GM23248 (cell line): ENCODE results near the gene L1TD1. TPM values are rescaled to one million over a fixed set of nuclear protein-coding genes. Genes with fewer than 3 reads are reported as not detected.

Experiments used
- DNase-seq: peaks from one replicate; pipeline ENCODE4 v3.0.0-alpha.2; 2015
- H2AFZ ChIP-seq: fragments of 200-600 bp; sonication (generic); 2 replicates; pipeline ENCODE4 v1.6.1; 2016; ENCODE audit warnings: antibody characterized with exemption
- H3F3A ChIP-seq: fragments of 200-600 bp; sonication (generic); 2 replicates; pipeline ENCODE4 v1.6.1; 2016; ENCODE audit warnings: mild to moderate bottlenecking, antibody characterized with exemption, mixed run types; ENCODE audit not compliant: insufficient read depth
- H3K27ac ChIP-seq: fragments of 200-600 bp; sonication (generic); 2 replicates; pipeline ENCODE4 v1.5.1; 2016; ENCODE audit warnings: mild to moderate bottlenecking
- H3K27me3 ChIP-seq: fragments of 200-600 bp; sonication (generic); replicated peaks from 2 replicates; pipeline ENCODE4 v1.6.1; 2016; ENCODE audit warnings: mild to moderate bottlenecking; ENCODE audit not compliant: insufficient read depth
- H3K36me3 ChIP-seq: fragments of 200-600 bp; sonication (generic); 2 replicates; pipeline ENCODE4 v1.6.1; 2016; ENCODE audit warnings: low read depth, mild to moderate bottlenecking
- H3K4me1 ChIP-seq: fragments of 200-600 bp; sonication (generic); 2 replicates; pipeline ENCODE4 v1.6.1; 2016; ENCODE audit warnings: mild to moderate bottlenecking; ENCODE audit not compliant: insufficient read depth
- H3K4me2 ChIP-seq: fragments of 200-600 bp; sonication (generic); one replicate; pipeline ENCODE4 v1.6.1; 2016; ENCODE audit warnings: mild to moderate bottlenecking; ENCODE audit not compliant: unreplicated experiment
- H3K4me3 ChIP-seq: fragments of 200-600 bp; sonication (generic); 2 replicates; pipeline ENCODE4 v1.5.1; 2016; ENCODE audit warnings: mild to moderate bottlenecking
- H3K79me2 ChIP-seq: fragments of 200-600 bp; sonication (generic); 2 replicates; pipeline ENCODE4 v1.6.1; 2016; ENCODE audit warnings: mild to moderate bottlenecking; ENCODE audit not compliant: insufficient read depth
- H3K9ac ChIP-seq: fragments of 200-600 bp; sonication (generic); 2 replicates; pipeline ENCODE4 v1.6.1; 2016; ENCODE audit warnings: mild to moderate bottlenecking
- H3K9me2 ChIP-seq: fragments of 200-600 bp; sonication (generic); 2 replicates; pipeline ENCODE4 v1.6.1; 2016; ENCODE audit warnings: mixed run types, mild to moderate bottlenecking, moderate library complexity; ENCODE audit not compliant: insufficient read depth
- H3K9me3 ChIP-seq: fragments of 200-600 bp; sonication (generic); one replicate; pipeline ENCODE4 v1.6.1; 2017; ENCODE audit warnings: low read depth
- H4K20me1 ChIP-seq: fragments of 200-600 bp; sonication (generic); 2 replicates; pipeline ENCODE4 v1.6.0; 2016; ENCODE audit not compliant: insufficient read depth
- EZH2 ChIP-seq: fragments of 200-600 bp; sonication (generic); IDR thresholded peaks from 2 replicates; pipeline ENCODE4 v1.6.1; 2018; ENCODE audit warnings: antibody characterized with exemption, mild to moderate bottlenecking; ENCODE audit not compliant: insufficient read depth, poor library complexity, severe bottlenecking
- EZH2phosphoT487 ChIP-seq: fragments of 200-600 bp; sonication (generic); IDR thresholded peaks from 2 replicates; pipeline ENCODE4 v1.6.1; 2018; ENCODE audit warnings: antibody characterized with exemption, moderate library complexity, mild to moderate bottlenecking, low read depth; ENCODE audit not compliant: insufficient read depth
- WGBS, 2 experiments: methylation state at CpG; one replicate each; pipeline ENCODE4 v1.1.6; 2015 to 2017; ENCODE audit warnings: low lambda C conversion rate in 2 of 2, low coverage in 1 of 2; ENCODE audit errors: missing lambda C conversion rate in 2 of 2; 5-methylcytosine and 5-hydroxymethylcytosine counted together
- in situ Hi-C: fragments of 300-500 bp; cut with MboI; formaldehyde crosslinking; loops from 2 replicates; pipeline ENCODE4 v1.15.0; 2020
- polyA plus RNA-seq: library from polyadenylated mRNA; unstranded; fragments of >200 nt; fragmentation: Nextera tagmentation; extraction: Ambion mirVana; gene quantifications from 2 replicates; pipeline ENCODE4 v1.2.1, GENCODE V29; 2016
- total RNA-seq: library from RNA; depleted of rRNA; stranded (reverse); fragments of >200 nt; shearing (Covaris generic); gene quantifications from 2 replicates; pipeline ENCODE4 v1.2.3, GENCODE V29; 2014

The L1TD1 gene
- total and polyA plus RNA-seq, 2 experiments from 2014 or later = 0.11 to 0.14 TPM

- H3K4me3 ChIP-seq = no peak overlapping the region
- no peak overlapping the region for H3K27ac ChIP-seq
- H2AFZ ChIP-seq = no peak overlapping the region
- H3K9me2 ChIP-seq = no peaks in the 10 kb centered on the region
- no peak for DNase-seq
- no peaks in the 10 kb centered on the region for H4K20me1 ChIP-seq
- H3K4me1 ChIP-seq = peaks cover 58% of the 10 kb centered on the region
- no peak overlapping the region for H3K9ac ChIP-seq
- H3K4me2 ChIP-seq = no peak overlapping the region
- in situ Hi-C loops = no loop called here
- H3K79me2 ChIP-seq = no peaks in the 10 kb centered on the region
- TF ChIP-seq EZH2phosphoT487 (no peak), EZH2 (no peak)
- H3F3A ChIP-seq = 0 out of 2 replicates have a peak, but pooled peaks cover 8% of the 10 kb centered on the region
- 75 to 83% methylated on average over 7 of the region's 7 CpGs for WGBS, 2 experiments
- no peaks in the 10 kb centered on the region for H3K27me3 ChIP-seq
- H3K36me3 ChIP-seq = no peaks in the 10 kb centered on the region
- H3K9me3 ChIP-seq = no peaks in the 10 kb centered on the region
Observed at GRCh38 chr1:62233926-62234450, 39.3 kb downstream of the L1TD1 start.

DNA sequence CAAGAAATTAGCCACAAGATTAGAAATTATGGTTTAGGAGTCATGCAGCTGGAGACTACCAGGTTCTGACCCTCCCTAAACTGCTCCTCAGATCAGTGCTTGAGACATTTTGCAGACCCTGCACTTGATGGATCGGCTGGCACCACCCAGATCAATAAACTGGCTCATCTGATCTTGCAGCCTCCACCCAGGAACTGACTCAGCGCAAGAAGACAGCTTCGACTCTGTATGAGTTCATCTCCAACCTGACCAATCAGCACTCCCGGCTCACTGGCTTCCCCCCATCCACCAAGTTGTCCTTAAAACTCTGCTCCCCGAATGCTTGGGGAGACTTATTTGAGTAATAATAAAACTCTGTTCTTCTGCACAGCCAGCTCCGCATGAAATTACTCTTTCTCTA, 40.0 kb downstream of the L1TD1 start:
- H3K4me1 ChIP-seq = peaks cover 51% of the 10 kb centered on the region
- peak; percentile 18 for DNase-seq
- no peak overlapping the region for H3K4me2 ChIP-seq
- no peaks in the 10 kb centered on the region for H3K27me3 ChIP-seq
- H3K4me3 ChIP-seq = no peak overlapping the region
- H3K9me2 ChIP-seq = no peaks in the 10 kb centered on the region
- no peak overlapping the region for H3K9ac ChIP-seq
- WGBS, 2 experiments = 76 to 79% methylated on average over 6 of the region's 6 CpGs
- H3K27ac ChIP-seq = no peak overlapping the region
- TF ChIP-seq EZH2phosphoT487 (no peak), EZH2 (no peak)
- H3K79me2 ChIP-seq = no peaks in the 10 kb centered on the region
- in situ Hi-C loops = no loop called here
- 0 out of 2 replicates have a peak, but pooled peaks cover 8% of the 10 kb centered on the region for H3F3A ChIP-seq
- H3K36me3 ChIP-seq = no peaks in the 10 kb centered on the region
- H3K9me3 ChIP-seq = no peaks in the 10 kb centered on the region
- H2AFZ ChIP-seq = no peak overlapping the region
- no peaks in the 10 kb centered on the region for H4K20me1 ChIP-seq

DNA sequence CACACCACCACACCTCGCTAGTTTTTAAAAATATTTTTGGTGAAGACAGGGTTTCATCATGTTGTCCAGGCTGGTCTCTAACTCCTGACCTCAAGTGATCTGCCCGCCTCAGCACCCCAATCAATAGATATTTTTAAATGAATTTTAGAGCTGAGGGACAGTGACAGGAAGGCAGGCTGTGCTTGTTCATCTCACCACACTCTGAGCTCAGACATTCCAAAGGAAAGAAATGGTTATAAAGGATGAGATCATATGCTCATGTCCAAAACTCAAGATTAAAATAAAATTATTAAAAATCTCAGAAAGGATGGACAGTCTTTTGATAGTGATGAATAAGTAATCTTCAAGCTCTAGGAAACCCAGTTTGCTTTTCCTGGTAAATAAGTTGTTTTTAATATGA, 40.9 kb downstream of the L1TD1 start:
- no peaks in the 10 kb centered on the region for H3K36me3 ChIP-seq
- no peaks in the 10 kb centered on the region for H3K9me3 ChIP-seq
- H2AFZ ChIP-seq = no peak overlapping the region
- H4K20me1 ChIP-seq = no peaks in the 10 kb centered on the region
- 63 to 79% methylated on average over 2 of the region's 2 CpGs for WGBS, 2 experiments
- H3K4me2 ChIP-seq = no peak overlapping the region
- TF ChIP-seq EZH2phosphoT487 = no peak
- no peak for TF ChIP-seq EZH2
- no peaks in the 10 kb centered on the region for H3K27me3 ChIP-seq
- H3K9me2 ChIP-seq = no peaks in the 10 kb centered on the region
- no peaks in the 10 kb centered on the region for H3K79me2 ChIP-seq
- in situ Hi-C loops = no loop called here
- H3K4me3 ChIP-seq = no peak overlapping the region
- peaks cover 45% of the 10 kb centered on the region for H3K4me1 ChIP-seq
- H3K9ac ChIP-seq = no peak overlapping the region
- 0 out of 2 replicates have a peak, but pooled peaks cover 8% of the 10 kb centered on the region for H3F3A ChIP-seq
- peak; percentile 51 for DNase-seq
- no peak overlapping the region for H3K27ac ChIP-seq

DNA sequence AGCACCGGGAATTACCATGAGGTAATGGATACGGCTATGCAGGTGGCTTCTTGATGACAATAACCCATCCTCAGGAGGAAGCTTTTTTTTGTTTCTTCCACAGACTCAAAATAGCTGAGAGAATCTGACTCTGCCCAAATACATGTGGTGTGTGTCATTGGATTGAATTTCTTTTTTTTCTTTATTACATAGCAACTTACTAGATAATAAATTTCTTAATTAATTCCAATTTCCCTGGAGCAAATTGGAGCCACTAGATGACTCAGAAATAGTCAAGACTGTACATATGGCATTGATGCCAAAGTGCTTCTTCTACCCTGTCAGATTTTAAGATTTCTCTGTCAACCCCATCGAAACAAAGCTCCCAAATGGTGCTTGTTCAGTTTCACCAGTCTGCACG, 42.7 kb downstream of the L1TD1 start:
- Histone ChIP-seq H3K9ac (no peak overlapping the region), H3K4me3 (no peak overlapping the region), H3K9me2 (no peaks in the 10 kb centered on the region), H4K20me1 (no peaks in the 10 kb centered on the region), H3K4me2 (peak overlapping the region; percentile 39), H2AFZ (no peak overlapping the region), H3F3A (0 out of 2 replicates have a peak, but pooled peaks cover 4% of the 10 kb centered on the region), H3K79me2 (no peaks in the 10 kb centered on the region), H3K27ac (0 out of 2 replicates have a peak overlapping the region, but pooled peaks have one; percentile 4), H3K4me1 (peaks cover 33% of the 10 kb centered on the region), H3K27me3 (no peaks in the 10 kb centered on the region), H3K36me3 (no peaks in the 10 kb centered on the region), H3K9me3 (no peaks in the 10 kb centered on the region)
- in situ Hi-C loops = no loop called here
- no peak for TF ChIP-seq EZH2
- no peak for TF ChIP-seq EZH2phosphoT487
- WGBS, 2 experiments = 12 to 17% methylated on average over 4 of the region's 4 CpGs
- peak; percentile 54 for DNase-seq
